ENCODE measurements around the gene CCNJL.
A peak's percentile ranks its signal among the peaks of the same experiment; 100 is the strongest.

The CCNJL gene

DNA sequence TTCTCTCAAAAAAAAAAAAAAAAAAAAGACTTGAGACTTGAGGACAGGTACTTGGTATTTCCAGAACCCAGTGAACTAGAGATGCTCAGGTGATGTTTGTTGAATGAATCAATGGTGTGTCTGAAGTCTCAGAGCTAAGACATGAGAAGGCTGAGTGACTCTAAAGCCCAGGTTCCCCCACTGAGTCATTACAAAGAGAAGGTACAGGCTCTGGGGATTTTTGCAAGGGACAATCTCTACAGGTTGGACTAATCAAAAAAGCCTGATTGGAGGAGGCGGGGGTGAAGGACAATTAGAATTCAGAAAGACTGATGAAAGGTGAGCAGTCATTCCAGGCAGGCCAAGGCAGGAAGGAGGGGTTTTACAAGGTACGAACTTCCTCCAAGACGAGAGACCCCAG, 91.3 kb downstream of the CCNJL start:
- Histone ChIP-seq H3K4me1 (ENCODE audit: control insufficient read depth, low read depth, low read length) (no peaks in the 10 kb centered on the region), H3K27me3 (ENCODE audit: insufficient read depth, low read length, poor library complexity) (no peaks in the 10 kb centered on the region), H3K23ac (ENCODE audit: low read length) (no peak overlapping the region), H3K9ac (ENCODE audit: low read length) (no peak overlapping the region), H3K36me3 (ENCODE audit: control insufficient read depth, insufficient read depth, low read length) (no peaks in the 10 kb centered on the region), H2AK5ac (ENCODE audit: low read length) (no peak overlapping the region), H3K4ac (ENCODE audit: low read depth, low read length) (no peak overlapping the region), H2BK15ac (replicated peaks; ENCODE audit: low read depth) (no peak overlapping the region), H3K4me3 (ENCODE audit: low read length) (no peak overlapping the region), H3K27ac (ENCODE audit: low read depth, low read length) (no peak overlapping the region), H4K8ac (ENCODE audit: low read depth, low read length) (no peak overlapping the region), H3K4me2 (ENCODE audit: low read length) (no peak overlapping the region), H2BK5ac (ENCODE audit: low read length) (no peak overlapping the region), H4K5ac (ENCODE audit: low read length) (no peak overlapping the region), H3K56ac (ENCODE audit: low read length) (no peak overlapping the region), H2BK120ac (ENCODE audit: low read depth, low read length) (no peak overlapping the region), H3K79me2 (ENCODE audit: control insufficient read depth, insufficient read depth, low read length) (no peaks in the 10 kb centered on the region), H3K79me1 (ENCODE audit: low read length) (no peaks in the 10 kb centered on the region), H3K18ac (ENCODE audit: low read length) (no peak overlapping the region)
- whole genome bisulfite sequencing (ENCODE audit: extremely low coverage, insufficient coverage, low lambda C conversion rate), result no CpG with 5 or more reads among the region's 3 CpGs
- DNase-seq, result no peak

- no CpG with 5 or more reads among the region's 4 CpGs for WGBS (ENCODE audit: extremely low coverage, insufficient coverage, low lambda C conversion rate)
- Histone ChIP-seq H2AK5ac (ENCODE audit: low read length) (no peak overlapping the region), H3K4me2 (ENCODE audit: low read length) (no peak overlapping the region), H3K23ac (ENCODE audit: low read length) (no peak overlapping the region), H3K36me3 (ENCODE audit: control insufficient read depth, insufficient read depth, low read length) (no peaks in the 10 kb centered on the region), H4K5ac (ENCODE audit: low read length) (no peak overlapping the region), H3K79me1 (ENCODE audit: low read length) (no peaks in the 10 kb centered on the region), H2BK5ac (ENCODE audit: low read length) (no peak overlapping the region), H4K8ac (ENCODE audit: low read depth, low read length) (no peak overlapping the region), H3K4me1 (ENCODE audit: control insufficient read depth, low read depth, low read length) (no peaks in the 10 kb centered on the region), H3K27ac (ENCODE audit: low read depth, low read length) (no peak overlapping the region), H3K79me2 (ENCODE audit: control insufficient read depth, insufficient read depth, low read length) (no peaks in the 10 kb centered on the region), H3K56ac (ENCODE audit: low read length) (no peak overlapping the region), H2BK15ac (replicated peaks; ENCODE audit: low read depth) (no peak overlapping the region), H3K4me3 (ENCODE audit: low read length) (no peak overlapping the region), H2BK120ac (ENCODE audit: low read depth, low read length) (no peak overlapping the region), H3K27me3 (ENCODE audit: insufficient read depth, low read length, poor library complexity) (no peaks in the 10 kb centered on the region), H3K18ac (ENCODE audit: low read length) (no peak overlapping the region), H3K9ac (ENCODE audit: low read length) (no peak overlapping the region), H3K4ac (ENCODE audit: low read depth, low read length) (no peak overlapping the region)
- no peak for DNase-seq
These were observed 93.0 kb downstream of the CCNJL start for GRCh38 chr5:160219356-160219755.

- H3K4me1 ChIP-seq (ENCODE audit: control insufficient read depth, low read depth, low read length), result no peaks in the 10 kb centered on the region
- H3K79me1 ChIP-seq (ENCODE audit: low read length), result no peaks in the 10 kb centered on the region
- H3K4me3 ChIP-seq (ENCODE audit: low read length), result no peak overlapping the region
- no CpG with 5 or more reads among the region's 5 CpGs for WGBS (ENCODE audit: extremely low coverage, insufficient coverage, low lambda C conversion rate)
- H3K23ac ChIP-seq (ENCODE audit: low read length), result no peak overlapping the region
- no peak overlapping the region for H3K27ac ChIP-seq (ENCODE audit: low read depth, low read length)
- no peak overlapping the region for H2BK120ac ChIP-seq (ENCODE audit: low read depth, low read length)
- H3K9ac ChIP-seq (ENCODE audit: low read length), result no peak overlapping the region
- H4K5ac ChIP-seq (ENCODE audit: low read length), result no peak overlapping the region
- no peak overlapping the region for H4K8ac ChIP-seq (ENCODE audit: low read depth, low read length)
- H3K27me3 ChIP-seq (ENCODE audit: insufficient read depth, low read length, poor library complexity), result no peaks in the 10 kb centered on the region
- no peaks in the 10 kb centered on the region for H3K36me3 ChIP-seq (ENCODE audit: control insufficient read depth, insufficient read depth, low read length)
- H3K56ac ChIP-seq (ENCODE audit: low read length), result no peak overlapping the region
- H2BK15ac ChIP-seq (replicated peaks; ENCODE audit: low read depth), result no peak overlapping the region
- H3K4me2 ChIP-seq (ENCODE audit: low read length), result no peak overlapping the region
- H3K79me2 ChIP-seq (ENCODE audit: control insufficient read depth, insufficient read depth, low read length), result no peaks in the 10 kb centered on the region
- H2BK5ac ChIP-seq (ENCODE audit: low read length), result no peak overlapping the region
- no peak overlapping the region for H3K18ac ChIP-seq (ENCODE audit: low read length)
- no peak overlapping the region for H2AK5ac ChIP-seq (ENCODE audit: low read length)
- no peak for DNase-seq
- H3K4ac ChIP-seq (ENCODE audit: low read depth, low read length), result no peak overlapping the region
These were observed 98.8 kb downstream of the CCNJL start for GRCh38 chr5:160213537-160213936.

GRCh38 chr5:160211352-160211751, 101.0 kb downstream of the CCNJL start:
- Histone ChIP-seq H2BK5ac (ENCODE audit: low read length) (no peak overlapping the region), H4K8ac (ENCODE audit: low read depth, low read length) (no peak overlapping the region), H4K5ac (ENCODE audit: low read length) (no peak overlapping the region), H3K23ac (ENCODE audit: low read length) (no peak overlapping the region), H3K4me1 (ENCODE audit: control insufficient read depth, low read depth, low read length) (no peaks in the 10 kb centered on the region), H3K4ac (ENCODE audit: low read depth, low read length) (no peak overlapping the region), H3K27ac (ENCODE audit: low read depth, low read length) (no peak overlapping the region), H3K4me3 (ENCODE audit: low read length) (no peak overlapping the region), H3K18ac (ENCODE audit: low read length) (no peak overlapping the region), H3K9ac (ENCODE audit: low read length) (no peak overlapping the region), H2AK5ac (ENCODE audit: low read length) (no peak overlapping the region), H3K36me3 (ENCODE audit: control insufficient read depth, insufficient read depth, low read length) (no peaks in the 10 kb centered on the region), H3K27me3 (ENCODE audit: insufficient read depth, low read length, poor library complexity) (no peaks in the 10 kb centered on the region), H3K79me1 (ENCODE audit: low read length) (no peaks in the 10 kb centered on the region), H3K4me2 (ENCODE audit: low read length) (no peak overlapping the region), H3K79me2 (ENCODE audit: control insufficient read depth, insufficient read depth, low read length) (no peaks in the 10 kb centered on the region), H2BK15ac (replicated peaks; ENCODE audit: low read depth) (no peak overlapping the region), H3K56ac (ENCODE audit: low read length) (no peak overlapping the region), H2BK120ac (ENCODE audit: low read depth, low read length) (no peak overlapping the region)
- DNase-seq, result no peak
- WGBS (ENCODE audit: extremely low coverage, insufficient coverage, low lambda C conversion rate), result no CpG with 5 or more reads among the region's 2 CpGs

DNA sequence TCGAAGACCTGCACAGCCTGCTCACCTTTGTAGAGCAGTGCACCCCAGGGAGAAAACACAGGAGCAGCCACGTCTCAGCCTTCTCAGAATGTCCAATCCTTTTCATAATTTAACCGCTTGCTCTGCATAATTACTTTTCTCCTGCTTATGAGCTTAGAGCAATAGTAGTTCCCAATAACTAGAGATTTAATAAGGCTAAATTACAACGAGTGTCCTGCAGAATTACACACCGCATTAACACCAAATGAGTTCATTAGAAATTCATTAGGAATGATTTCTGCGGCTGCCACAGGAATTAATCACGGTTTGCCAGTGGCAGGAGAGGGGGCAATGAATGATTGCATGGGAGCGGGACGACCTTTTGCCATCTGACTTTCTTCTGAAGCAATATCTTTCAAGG, 101.8 kb downstream of the CCNJL start:
- Histone ChIP-seq H3K56ac (ENCODE audit: low read length) (no peak overlapping the region), H2BK120ac (ENCODE audit: low read depth, low read length) (no peak overlapping the region), H4K5ac (ENCODE audit: low read length) (no peak overlapping the region), H4K8ac (ENCODE audit: low read depth, low read length) (no peak overlapping the region), H3K27me3 (ENCODE audit: insufficient read depth, low read length, poor library complexity) (no peaks in the 10 kb centered on the region), H3K18ac (ENCODE audit: low read length) (no peak overlapping the region), H3K36me3 (ENCODE audit: control insufficient read depth, insufficient read depth, low read length) (no peaks in the 10 kb centered on the region), H2AK5ac (ENCODE audit: low read length) (no peak overlapping the region), H3K4me1 (ENCODE audit: control insufficient read depth, low read depth, low read length) (no peaks in the 10 kb centered on the region), H3K4me2 (ENCODE audit: low read length) (no peak overlapping the region), H3K79me1 (ENCODE audit: low read length) (no peaks in the 10 kb centered on the region), H3K9ac (ENCODE audit: low read length) (no peak overlapping the region), H2BK15ac (replicated peaks; ENCODE audit: low read depth) (no peak overlapping the region), H2BK5ac (ENCODE audit: low read length) (no peak overlapping the region), H3K4me3 (ENCODE audit: low read length) (no peak overlapping the region), H3K4ac (ENCODE audit: low read depth, low read length) (no peak overlapping the region), H3K23ac (ENCODE audit: low read length) (peak overlapping the region; percentile 66), H3K27ac (ENCODE audit: low read depth, low read length) (no peak overlapping the region), H3K79me2 (ENCODE audit: control insufficient read depth, insufficient read depth, low read length) (no peaks in the 10 kb centered on the region)
- DNase-seq, result no peak
- no CpG with 5 or more reads among the region's 9 CpGs for WGBS (ENCODE audit: extremely low coverage, insufficient coverage, low lambda C conversion rate)

DNA sequence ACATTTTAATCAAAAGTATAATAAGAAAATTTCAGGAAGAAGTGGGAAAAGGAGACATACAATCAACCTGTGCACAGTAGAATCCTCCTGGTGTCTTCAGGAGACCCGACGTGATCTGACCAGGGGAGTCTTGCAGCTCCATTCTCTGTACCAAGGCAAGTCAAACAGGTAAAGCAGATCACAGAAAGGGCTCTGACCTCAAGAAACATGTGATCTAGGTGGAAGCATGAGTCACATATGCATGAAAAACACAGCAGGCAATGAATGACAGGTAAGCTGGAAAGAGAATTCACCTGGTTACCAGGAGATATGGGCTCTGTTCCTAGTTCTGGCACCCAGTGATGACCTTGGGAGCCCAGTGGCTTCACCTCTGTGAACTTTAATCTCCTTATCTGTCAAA, 102.4 kb downstream of the CCNJL start:
- Histone ChIP-seq H2BK120ac (ENCODE audit: low read depth, low read length) (no peak overlapping the region), H3K56ac (ENCODE audit: low read length) (no peak overlapping the region), H2AK5ac (ENCODE audit: low read length) (no peak overlapping the region), H3K9ac (ENCODE audit: low read length) (no peak overlapping the region), H3K23ac (ENCODE audit: low read length) (no peak overlapping the region), H3K79me2 (ENCODE audit: control insufficient read depth, insufficient read depth, low read length) (no peaks in the 10 kb centered on the region), H3K4ac (ENCODE audit: low read depth, low read length) (no peak overlapping the region), H3K27ac (ENCODE audit: low read depth, low read length) (no peak overlapping the region), H3K36me3 (ENCODE audit: control insufficient read depth, insufficient read depth, low read length) (no peaks in the 10 kb centered on the region), H3K27me3 (ENCODE audit: insufficient read depth, low read length, poor library complexity) (no peaks in the 10 kb centered on the region), H3K79me1 (ENCODE audit: low read length) (no peaks in the 10 kb centered on the region), H3K18ac (ENCODE audit: low read length) (no peak overlapping the region), H3K4me1 (ENCODE audit: control insufficient read depth, low read depth, low read length) (no peaks in the 10 kb centered on the region), H3K4me3 (ENCODE audit: low read length) (no peak overlapping the region), H4K5ac (ENCODE audit: low read length) (no peak overlapping the region), H4K8ac (ENCODE audit: low read depth, low read length) (no peak overlapping the region), H2BK5ac (ENCODE audit: low read length) (no peak overlapping the region), H3K4me2 (ENCODE audit: low read length) (no peak overlapping the region), H2BK15ac (replicated peaks; ENCODE audit: low read depth) (no peak overlapping the region)
- no CpG with 5 or more reads among the region's 2 CpGs for WGBS (ENCODE audit: extremely low coverage, insufficient coverage, low lambda C conversion rate)
- DNase-seq, result peak; percentile 30

All from mesendoderm (in vitro differentiated cells).